SIG-M5 treated with dmso at 0.1 percent for 504 hours (cell line): ENCODE results near the gene ACVR2A.
A peak's percentile ranks its signal among the peaks of the same experiment; 100 is the strongest.

Source experiments
- DNase-seq: peaks from one replicate; lab custom pipeline; 2025; ENCODE audit not compliant: unreplicated experiment; lab: John Stamatoyannopoulos, UW

ACVR2A gene

GRCh38 chr2:147844697-147845410, at the start of gene ACVR2A:
Gene ACVR2A (plus strand): TSS chr2:147845029. CDS start chr2:147845153, 124 bp downstream.
- DNase-seq: no peak

GRCh38 chr2:147800316-147800715, 44.5 kb upstream of the ACVR2A start:
- no peak for DNase-seq

- no peak for DNase-seq
Observed at GRCh38 chr2:147806846-147807245, 38.0 kb upstream of the ACVR2A start.

- DNase-seq: no peak
Observed at GRCh38 chr2:147808520-147808919, 36.3 kb upstream of the ACVR2A start.

GRCh38 chr2:147810883-147811765, 33.7 kb upstream of the ACVR2A start:
- no peak for DNase-seq

- no peak for DNase-seq
Observed at GRCh38 chr2:147818741-147819140, 26.1 kb upstream of the ACVR2A start.

- no peak for DNase-seq
Observed at GRCh38 chr2:147824620-147825019, 20.2 kb upstream of the ACVR2A start.

- no peak for DNase-seq
Observed at GRCh38 chr2:147826278-147827087, 18.3 kb upstream of the ACVR2A start.

GRCh38 chr2:147827088-147827375, 17.8 kb upstream of the ACVR2A start:
- DNase-seq: no peak

- DNase-seq: no peak
Observed at GRCh38 chr2:147829106-147829505, 15.7 kb upstream of the ACVR2A start.

GRCh38 chr2:147836099-147836498, 8.7 kb upstream of the ACVR2A start:
- DNase-seq: no peak

- DNase-seq: no peak
Observed at GRCh38 chr2:147843391-147843863, 1.4 kb upstream of the ACVR2A start.

- DNase-seq: peak; percentile 54
Observed at GRCh38 chr2:147843864-147844696, 749 bp upstream of the ACVR2A start.

GRCh38 chr2:147845411-147845971, 662 bp downstream of the ACVR2A start:
- peak; percentile 26 for DNase-seq

GRCh38 chr2:147846412-147847081, 1.7 kb downstream of the ACVR2A start:
- DNase-seq: no peak

- no peak for DNase-seq
Observed at GRCh38 chr2:147847746-147848391, 3.0 kb downstream of the ACVR2A start.

- DNase-seq: no peak
Observed at GRCh38 chr2:147850838-147851237, 6.0 kb downstream of the ACVR2A start.

GRCh38 chr2:147851244-147851930, 6.6 kb downstream of the ACVR2A start:
- no peak for DNase-seq
